ENCODE data around the gene S100P. TPM values are rescaled to one million over a fixed set of nuclear protein-coding genes. Genes with fewer than 3 reads are reported as not detected.

The S100P gene
- total and polyA plus RNA-seq, 2 of the 4 experiments (the other 2 are of a cell fraction): not detected

GRCh38 chr4:6730603-6731317 is 37.1 kb downstream of the S100P start (continued):
- no peak for TF ChIP-seq USF2 (IDR thresholded peaks at IDR 0.05; ENCODE audit: low read depth, low read length)

GRCh38 chr4:6731318-6731675 is 37.6 kb downstream of the S100P start:
- Histone ChIP-seq H2BK120ac (ENCODE audit: low read depth, low read length) (peak overlapping the region; percentile 100), H2BK15ac (ENCODE audit: low read depth, low read length) (peak overlapping the region; percentile 77; the same call in 1 of the 3 replicates), H3K9me1 (ENCODE audit: insufficient read depth, low read length) (peaks cover 10% of the 10 kb centered on the region), H4K5ac (ENCODE audit: low read depth, low read length) (no peak overlapping the region), H3K27ac (ENCODE audit: insufficient read depth, low read length) (no peak overlapping the region), H3K4ac (ENCODE audit: low read depth, low read length) (peak overlapping the region; percentile 86), H2AFZ (replicated peaks; ENCODE audit: low read length, poor library complexity) (no peak overlapping the region), H3K79me1 (ENCODE audit: low read depth in 1 of 2, low read length in 2 of 2) (0 out of 4 replicates have a peak, but pooled peaks cover 0 to 4% of the 10 kb centered on the region in 2 experiments), H3K18ac (ENCODE audit: low read depth, low read length) (no peak overlapping the region; the same call in 1 of the 2 replicates), H3K36me3 (ENCODE audit: control insufficient read depth, insufficient read depth, low read length) (no peaks in the 10 kb centered on the region), H2BK20ac (ENCODE audit: low read depth, low read length) (peak overlapping the region; percentile 92), H2AK9ac (replicated peaks; ENCODE audit: low read depth, low read length, poor library complexity) (no peak overlapping the region), H3K4me2 (ENCODE audit: low read depth, low read length) (no peak overlapping the region), H3K14ac (replicated peaks; ENCODE audit: low read depth, low read length) (no peak overlapping the region), H3K27me3 (ENCODE audit: control insufficient read depth, insufficient read depth, low read length) (no peaks in the 10 kb centered on the region), H3K9ac (ENCODE audit: low read depth, low read length) (no peak overlapping the region), H3K4me3 (ENCODE audit: insufficient read depth, low read depth, low read length) (no peak overlapping the region), H3K9me3 (ENCODE audit: control insufficient read depth, insufficient read depth, low read length) (no peaks in the 10 kb centered on the region), H3K23ac (ENCODE audit: low read depth, low read length) (no peak overlapping the region), H4K8ac (ENCODE audit: low read depth in 2 of 2, low read length in 2 of 2) (peak overlapping the region in 1 of 2 experiments; percentile 95; a peak in 1 of 4 replicates), H4K91ac (ENCODE audit: insufficient read depth, low read depth, low read length) (peak overlapping the region; percentile 99), H2AK5ac (ENCODE audit: low read depth, low read length) (peak overlapping the region; percentile 67; the same call in 1 of the 2 replicates), H3K4me1 (ENCODE audit: control insufficient read depth, insufficient read depth, low read length) (peaks cover 9% of the 10 kb centered on the region), H4K20me1 (ENCODE audit: insufficient read depth, low read length) (no peaks in the 10 kb centered on the region), H2BK5ac (ENCODE audit: low read depth, low read length, poor library complexity, severe bottlenecking) (peak overlapping the region; percentile 62), H3K56ac (ENCODE audit: extremely low read depth, insufficient read depth, low read length) (no peak overlapping the region)
- 100% methylated on average over 2 of the region's 8 CpGs; no CpG with 5 or more reads in 1 of the 2 experiments for WGBS, 2 experiments (ENCODE audit: extremely low coverage in 2 of 2, insufficient read length in 1 of 2)
- ATAC-seq (ENCODE audit: low read depth) (no peak), DNase-seq (no peak)
- dilution Hi-C loops (cut with HindIII; ENCODE audit: low sequenced_read_pairs, unreplicated experiment): no loop called here
- no TSS peak for BruUV-seq (replicated peaks)
- in situ Hi-C loops (cut with MboI; ENCODE audit: low sequenced_read_pairs): no loop called here
- TF ChIP-seq MXI1 (IDR thresholded peaks at IDR 0.05; ENCODE audit: borderline replicate concordance, low read depth, low read length): no peak
- no peak for TF ChIP-seq RCOR1 (IDR thresholded peaks at IDR 0.05; ENCODE audit: insufficient replicate concordance, low read length)
- no peak for TF ChIP-seq CEBPB (IDR thresholded peaks at IDR 0.05; ENCODE audit: low read depth, low read length)
- intact Hi-C loops (cut with micrococcal nuclease): no loop called here
- ChIA-PET CTCF (no interaction called here), POLR2A (ENCODE audit: unreplicated experiment) (no interaction called here)
